ENCODE results near the gene LRRC8D.

LRRC8D gene

GRCh38 chr1:89962024-89962741 is 141.4 kb downstream of the LRRC8D start:
- ChIA-PET POLR2A (ENCODE audit: low non-redundant PET) (no interaction called here), CTCF (no interaction called here)
- TF ChIP-seq CTCF (conservative IDR thresholded peaks at IDR 0.05; ENCODE audit: low read depth) = no peak
- no peak overlapping the region for H3K27ac ChIP-seq
- no peak for DNase-seq (ENCODE audit: low spot score)

- no peak for TF ChIP-seq CTCF (conservative IDR thresholded peaks at IDR 0.05; ENCODE audit: low read depth)
- CTCF ChIA-PET = no interaction called here
- H3K27ac ChIP-seq = no peak overlapping the region
- POLR2A ChIA-PET (ENCODE audit: low non-redundant PET) = no interaction called here
- DNase-seq (ENCODE audit: low spot score) = no peak
Measured at GRCh38 chr1:89962742-89963075, 141.9 kb downstream of the LRRC8D start.

GRCh38 chr1:89965193-89965768 is 144.4 kb downstream of the LRRC8D start:
- no peak for DNase-seq (ENCODE audit: low spot score)
- peak overlapping the region; percentile 52; the same call in 1 of the 2 replicates for H3K27ac ChIP-seq
- CTCF ChIA-PET = no interaction called here
- TF ChIP-seq CTCF (conservative IDR thresholded peaks at IDR 0.05; ENCODE audit: low read depth) = no peak
- POLR2A ChIA-PET (ENCODE audit: low non-redundant PET) = no interaction called here

- TF ChIP-seq CTCF (conservative IDR thresholded peaks at IDR 0.05; ENCODE audit: low read depth) = no peak
- ChIA-PET CTCF (interaction anchor here (0.6 to 0.7 kb wide), 2 partner anchors 9 to 24 kb away, joined by 3 read pairs; no protein-coding TSS in a partner anchor), POLR2A (ENCODE audit: low non-redundant PET) (no interaction called here)
- no peak overlapping the region for H3K27ac ChIP-seq
- no peak for DNase-seq (ENCODE audit: low spot score)
Measured at GRCh38 chr1:89966656-89967055, 145.8 kb downstream of the LRRC8D start.

- no peak for DNase-seq (ENCODE audit: low spot score)
- no peak for TF ChIP-seq CTCF (conservative IDR thresholded peaks at IDR 0.05; ENCODE audit: low read depth)
- no peak overlapping the region for H3K27ac ChIP-seq
- CTCF ChIA-PET = no interaction called here
- POLR2A ChIA-PET (ENCODE audit: low non-redundant PET) = no interaction called here
Measured at GRCh38 chr1:89971600-89971999, 150.8 kb downstream of the LRRC8D start.

GRCh38 chr1:89972024-89972423 is 151.2 kb downstream of the LRRC8D start:
- no peak overlapping the region for H3K27ac ChIP-seq
- no peak for TF ChIP-seq CTCF (conservative IDR thresholded peaks at IDR 0.05; ENCODE audit: low read depth)
- ChIA-PET POLR2A (ENCODE audit: low non-redundant PET) (no interaction called here), CTCF (interaction anchor here (0.6 kb wide), 1 partner anchor 47 kb away, joined by 3 read pairs; no protein-coding TSS in a partner anchor)
- no peak for DNase-seq (ENCODE audit: low spot score)
